GM19043 (cell line): ENCODE results near the gene RUSC2.
"Not testable (repeated sequence)": the region's sequence is repeated elsewhere in the genome, so short reads cannot be mapped to it uniquely, and the experiment has no call there.

Experiments used
- ATAC-seq: cut with Tn5 transposase; IDR thresholded peaks from one replicate; pipeline ENCODE4 v1.9.1; 2021; ENCODE audit warnings: low read depth; ENCODE audit not compliant: unreplicated experiment

Gene RUSC2

GRCh38 chr9:35489313-35490154 lies at the start of gene RUSC2:
TSS of gene RUSC2 (plus strand) at chr9:35490111. CDS start at chr9:35546522, 56,411 bp downstream.
- peak; percentile 75 for ATAC-seq

- ATAC-seq, result no peak
Measured at GRCh38 chr9:35446012-35446411, 43.9 kb upstream of the RUSC2 start.

- ATAC-seq, result no peak
Measured at GRCh38 chr9:35448496-35448895, 41.4 kb upstream of the RUSC2 start.

GRCh38 chr9:35452481-35452880 lies 37.4 kb upstream of the RUSC2 start:
- no peak for ATAC-seq

- ATAC-seq, result no peak
Measured at GRCh38 chr9:35453786-35454185, 36.1 kb upstream of the RUSC2 start.

- no peak for ATAC-seq
Measured at GRCh38 chr9:35464141-35465025, 25.5 kb upstream of the RUSC2 start.

GRCh38 chr9:35470340-35470739 lies 19.6 kb upstream of the RUSC2 start:
- ATAC-seq, result no peak

GRCh38 chr9:35470894-35471293 lies 19.0 kb upstream of the RUSC2 start:
- ATAC-seq, result no peak

GRCh38 chr9:35476596-35476995 lies 13.3 kb upstream of the RUSC2 start:
- ATAC-seq, result no peak

- ATAC-seq, result not testable (repeated sequence)
Measured at GRCh38 chr9:35477211-35477855, 12.6 kb upstream of the RUSC2 start.

- ATAC-seq, result no peak
Measured at GRCh38 chr9:35478871-35479270, 11.0 kb upstream of the RUSC2 start.

- no peak for ATAC-seq
Measured at GRCh38 chr9:35481347-35481975, 8.4 kb upstream of the RUSC2 start.

- no peak for ATAC-seq
Measured at GRCh38 chr9:35482071-35482470, 7.8 kb upstream of the RUSC2 start.

- ATAC-seq, result no peak
Measured at GRCh38 chr9:35484406-35484805, 5.5 kb upstream of the RUSC2 start.

GRCh38 chr9:35487081-35487480 lies 2.8 kb upstream of the RUSC2 start:
- ATAC-seq, result no peak

- ATAC-seq, result no peak
Measured at GRCh38 chr9:35488021-35488420, 1.9 kb upstream of the RUSC2 start.

GRCh38 chr9:35488566-35489312 lies 1.2 kb upstream of the RUSC2 start:
- ATAC-seq, result no peak

GRCh38 chr9:35490155-35490909 lies 421 bp downstream of the RUSC2 start:
- ATAC-seq, result peak; percentile 33

- no peak for ATAC-seq
Measured at GRCh38 chr9:35490910-35491465, 1.1 kb downstream of the RUSC2 start.
